G401 (cell line): ENCODE results near the gene MIGA2. TPM values are rescaled to one million over a fixed set of nuclear protein-coding genes. Genes with fewer than 3 reads are reported as not detected.
A peak's percentile ranks its signal among the peaks of the same experiment; 100 is the strongest.

Experiments
- DNase-seq: peaks from one replicate; pipeline ENCODE4 v3.0.0-alpha.2; 2015; ENCODE audit warnings: low spot score
- in situ Hi-C: cut with HindIII; loops from 2 replicates; pipeline ENCODE4 v1.10.0; 2016; ENCODE audit warnings: low sequenced_read_pairs, mixed read lengths
- total RNA-seq: library from RNA; depleted of rRNA; stranded (reverse); fragments of >200 nt; shearing (Covaris generic); gene quantifications from 2 replicates; pipeline ENCODE4 v1.2.3, GENCODE V29; 2014

MIGA2 gene
- total RNA-seq, 1 experiment from 2014 or later, result 20.5 TPM

GRCh38 chr9:129093602-129094386 is 57.4 kb downstream of the MIGA2 start:
- in situ Hi-C loops, result no loop called here
- DNase-seq, result no peak

DNA sequence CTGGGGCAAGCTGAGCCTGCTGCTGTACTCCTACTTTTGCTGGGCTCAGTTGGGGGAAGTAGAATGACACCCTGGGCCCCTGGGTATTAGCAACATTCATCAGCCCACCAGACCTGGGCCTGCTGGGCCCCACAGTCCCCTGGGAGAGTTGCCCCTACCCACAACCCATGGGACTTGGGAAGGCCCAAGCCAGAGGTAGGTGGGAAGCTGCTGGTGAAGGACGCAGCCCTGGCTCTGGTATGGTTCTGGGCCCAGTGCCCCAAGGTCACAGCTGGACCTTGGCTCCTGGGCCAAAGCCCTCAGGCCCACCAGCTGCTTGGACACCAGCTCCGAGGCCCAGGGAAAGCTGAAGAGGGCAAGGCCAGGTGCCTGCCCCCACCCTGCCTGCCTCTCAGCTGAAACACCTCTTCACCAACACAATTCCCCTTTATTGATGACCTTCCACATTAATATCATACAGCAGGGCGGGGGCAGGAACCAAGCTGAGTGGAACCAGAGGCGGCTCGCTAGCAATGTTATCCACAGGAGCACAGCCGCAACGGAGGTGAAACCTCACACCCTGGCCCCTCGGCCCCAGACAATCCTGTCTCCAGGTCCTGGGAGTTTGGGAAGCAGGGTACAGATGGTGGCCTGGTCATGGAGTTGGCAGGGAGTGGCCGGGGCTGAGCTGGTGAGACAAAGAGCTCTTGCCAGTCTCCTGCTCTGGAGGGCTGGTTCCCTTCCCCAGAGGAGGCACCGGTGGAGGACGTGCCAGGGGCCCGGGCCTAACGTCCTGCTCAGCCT is 58.2 kb downstream of the MIGA2 start:
- no peak for DNase-seq
- in situ Hi-C loops, result no loop called here

- in situ Hi-C loops, result no loop called here
- DNase-seq, result no peak
These were observed 58.8 kb downstream of the MIGA2 start for GRCh38 chr9:129095170-129095667.

DNA sequence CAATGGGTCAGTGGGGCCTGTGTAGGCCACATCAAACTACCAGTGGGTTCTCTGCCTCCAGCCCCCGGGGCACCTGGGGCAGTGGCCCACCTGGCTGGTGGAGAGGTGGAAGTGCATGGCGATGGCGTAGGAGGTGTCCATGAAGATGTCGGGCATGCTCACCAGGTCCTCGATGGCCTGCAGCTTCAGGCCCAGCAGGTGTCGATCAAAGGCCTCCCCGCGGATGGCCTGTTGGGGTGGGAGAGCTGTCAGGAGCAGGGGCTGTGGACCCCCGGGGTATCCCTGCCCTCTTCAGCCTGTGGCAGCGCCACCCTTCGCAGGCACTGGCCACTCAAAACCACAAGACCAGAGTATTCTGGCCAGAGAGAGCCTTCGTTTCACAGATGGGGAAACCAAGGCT is 59.5 kb downstream of the MIGA2 start:
- DNase-seq, result no peak
- in situ Hi-C loops, result no loop called here

GRCh38 chr9:129097671-129098306 is 61.4 kb downstream of the MIGA2 start:
- DNase-seq, result no peak
- in situ Hi-C loops, result no loop called here

DNA sequence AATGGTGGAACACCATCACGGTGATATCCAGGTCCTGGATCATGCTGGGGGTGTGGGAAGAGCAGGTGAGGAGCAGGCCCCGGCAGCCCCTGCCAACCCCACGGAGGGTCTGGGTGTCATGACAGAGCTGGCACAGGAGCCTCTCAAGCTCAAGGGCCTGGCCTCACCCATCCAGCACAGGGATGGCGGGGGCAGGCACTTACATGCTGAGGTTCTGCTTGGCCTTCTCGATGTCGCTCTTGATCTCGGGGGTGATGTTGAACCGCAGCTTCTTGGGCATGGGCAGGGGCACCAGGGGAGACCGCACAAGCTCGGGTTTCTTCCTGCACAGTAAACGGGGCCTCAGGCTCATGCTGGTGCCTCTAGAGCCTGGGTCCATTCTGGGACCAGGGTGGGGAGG is 61.9 kb downstream of the MIGA2 start:
- in situ Hi-C loops, result no loop called here
- no peak for DNase-seq

GRCh38 chr9:129100383-129101169 is 64.2 kb downstream of the MIGA2 start:
- DNase-seq, result no peak
- in situ Hi-C loops, result no loop called here

GRCh38 chr9:129101279-129101678 is 64.9 kb downstream of the MIGA2 start:
- in situ Hi-C loops, result no loop called here

DNA sequence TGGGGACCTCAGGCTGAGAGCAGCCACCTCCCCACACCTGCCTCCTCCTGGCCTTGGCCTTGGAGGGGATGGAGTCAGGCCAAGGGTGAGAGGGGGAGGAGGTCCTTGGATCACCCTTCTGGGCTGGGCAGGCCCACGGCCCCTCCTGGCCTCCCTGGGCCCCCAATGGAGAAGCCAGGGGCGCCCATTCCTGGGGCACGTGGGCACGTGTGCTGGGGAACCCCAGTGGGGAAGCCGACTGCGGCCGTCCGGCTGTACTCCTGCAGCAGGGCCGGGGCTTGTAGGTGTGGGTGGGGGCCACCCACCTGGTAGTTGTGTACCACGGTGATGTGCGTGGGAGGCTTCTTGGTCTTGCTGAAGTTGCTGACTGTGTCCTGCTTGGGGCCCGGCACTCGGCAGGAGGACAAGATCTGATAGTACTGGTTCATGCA is 65.7 kb downstream of the MIGA2 start:
- in situ Hi-C loops, result no loop called here
- DNase-seq, result no peak

More at GRCh38 chr9:129101279-129101678, 64.9 kb downstream of the MIGA2 start:
- no peak for DNase-seq

DNA sequence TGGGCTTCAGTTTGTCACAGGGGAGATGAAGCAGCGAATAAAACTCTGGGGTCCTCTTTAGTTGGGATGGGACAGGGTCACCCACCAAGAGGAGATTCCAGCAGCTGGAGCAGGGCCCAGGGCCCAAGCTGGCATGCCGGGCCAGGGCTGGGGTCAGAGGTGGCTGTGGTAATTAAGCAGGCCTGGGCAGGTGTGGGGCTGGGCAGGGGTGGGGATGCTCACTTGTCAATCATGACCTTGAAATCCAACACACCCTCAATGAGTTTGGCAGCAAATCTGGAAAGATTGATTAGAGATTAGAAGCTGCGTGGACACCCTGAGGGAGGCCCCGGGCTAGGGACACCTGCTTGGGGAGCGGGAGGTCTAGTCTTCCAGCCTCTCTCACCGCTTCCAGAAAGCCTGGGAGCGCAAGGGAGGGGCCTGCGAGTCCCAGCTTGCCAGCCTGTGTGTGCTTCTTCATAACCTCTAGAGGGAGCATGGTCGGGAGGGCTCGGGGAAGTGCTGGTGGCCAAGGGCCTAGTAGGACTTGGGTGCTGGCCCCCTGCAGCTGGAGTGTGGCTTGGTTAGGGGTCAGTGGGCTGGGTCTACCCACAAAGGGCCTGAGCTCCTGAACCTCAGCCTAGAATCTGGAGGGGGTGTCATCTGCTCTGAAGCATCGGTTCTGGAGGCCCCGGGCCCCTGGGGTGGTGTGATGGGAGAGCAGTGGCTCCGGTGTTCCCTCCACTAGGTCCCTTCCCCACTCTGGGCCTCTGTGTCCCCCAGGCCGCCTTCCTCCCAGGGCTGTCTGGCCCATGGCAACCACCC is 66.6 kb downstream of the MIGA2 start:
- in situ Hi-C loops, result no loop called here
- DNase-seq, result peak; percentile 43

GRCh38 chr9:129103595-129103965 is 67.2 kb downstream of the MIGA2 start:
- in situ Hi-C loops, result no loop called here
- no peak for DNase-seq

GRCh38 chr9:129104051-129104450 is 67.6 kb downstream of the MIGA2 start:
- no peak for DNase-seq
- in situ Hi-C loops, result no loop called here

GRCh38 chr9:129105857-129106694 is 69.7 kb downstream of the MIGA2 start:
- in situ Hi-C loops, result no loop called here
- no peak for DNase-seq

DNA sequence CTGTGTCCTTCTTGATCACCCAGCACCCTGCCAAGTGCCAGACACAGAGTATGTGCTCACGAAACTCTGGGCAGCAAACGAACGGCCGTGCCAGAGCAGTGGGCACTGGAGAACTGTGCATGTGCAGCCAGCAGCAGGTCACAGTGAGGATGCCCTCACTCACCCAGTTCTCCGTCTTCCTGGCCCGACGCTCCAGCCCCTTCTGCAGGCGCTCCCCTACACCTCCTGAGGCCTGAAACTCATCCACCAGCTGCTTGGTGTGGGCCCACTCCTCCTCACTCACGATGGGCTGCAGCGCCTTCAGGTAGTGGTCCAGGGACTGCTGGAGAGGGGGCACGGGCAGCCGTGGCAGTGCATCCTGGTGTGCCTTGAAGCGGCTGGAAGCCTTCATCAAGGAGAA is 71.2 kb downstream of the MIGA2 start:
- no peak for DNase-seq
- in situ Hi-C loops, result no loop called here

- in situ Hi-C loops, result no loop called here
- DNase-seq, result no peak
These were observed 71.8 kb downstream of the MIGA2 start for GRCh38 chr9:129108083-129108804.

DNA sequence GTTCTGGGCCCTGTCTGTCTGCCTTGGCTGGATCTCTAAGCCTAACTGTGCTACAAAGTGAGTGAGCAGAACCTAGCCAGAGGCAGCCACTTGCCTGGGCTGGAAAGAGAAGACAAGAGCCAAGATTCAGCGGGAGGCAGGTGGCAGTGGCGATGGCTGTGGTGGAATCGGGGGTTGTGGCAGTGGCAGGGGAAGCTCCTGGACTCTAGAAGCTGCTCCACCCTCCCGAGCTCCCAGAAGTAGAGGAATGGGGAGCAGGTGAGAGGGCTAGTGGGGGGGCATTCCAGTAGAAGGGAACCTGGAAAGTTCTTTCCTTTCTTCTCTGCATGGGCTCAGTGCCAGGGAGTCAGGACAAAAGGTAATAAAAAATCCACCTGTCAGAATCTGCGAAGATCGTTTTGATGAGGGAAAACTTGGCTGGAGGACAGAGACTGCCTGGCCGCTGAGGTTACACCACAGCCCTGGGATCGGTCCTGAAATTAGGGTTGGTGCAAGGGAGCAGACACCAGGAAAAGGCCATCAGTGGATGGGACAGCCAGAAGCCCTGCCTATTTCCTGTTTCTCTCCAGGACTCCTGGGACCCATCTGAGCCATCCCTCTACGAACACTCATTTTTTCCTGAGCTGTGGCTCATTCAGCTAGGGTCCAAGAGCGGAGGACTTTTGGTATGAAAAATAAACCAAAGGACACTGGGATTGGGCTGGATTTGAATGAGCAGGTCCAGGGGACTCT is 72.5 kb downstream of the MIGA2 start:
- DNase-seq, result peak; percentile 24
- in situ Hi-C loops, result no loop called here
